Coronary artery (tissue), 2 donors: ENCODE data around the gene IFNL2.

Experiments used
- DNase-seq: peaks from one replicate; pipeline ENCODE4 v3.0.0-alpha.2; 2017; ENCODE audit warnings: low spot score
- H3K27ac ChIP-seq, 2 donors: fragments of 200-600 bp; sonication (generic); one replicate each; pipeline ENCODE4 v1.5.1; 2016 to 2019
- H3K4me3 ChIP-seq: fragments of 200-600 bp; sonication (generic); 2 replicates; pipeline ENCODE4 v1.5.1; 2016; ENCODE audit warnings: mild to moderate bottlenecking, moderate library complexity
- TF ChIP-seq, protein P1 (sequence below): fragments of 200-600 bp; sonication (generic); IDR thresholded peaks from one replicate; pipeline ENCODE4 v1.5.1; 2019; ENCODE audit warnings: antibody characterized with exemption

IFNL2 gene

GRCh38 chr19:39282021-39282420, 13.8 kb downstream of the IFNL2 start:
- H3K27ac ChIP-seq = no peak overlapping the region
- TF ChIP-seq, protein P1, sequence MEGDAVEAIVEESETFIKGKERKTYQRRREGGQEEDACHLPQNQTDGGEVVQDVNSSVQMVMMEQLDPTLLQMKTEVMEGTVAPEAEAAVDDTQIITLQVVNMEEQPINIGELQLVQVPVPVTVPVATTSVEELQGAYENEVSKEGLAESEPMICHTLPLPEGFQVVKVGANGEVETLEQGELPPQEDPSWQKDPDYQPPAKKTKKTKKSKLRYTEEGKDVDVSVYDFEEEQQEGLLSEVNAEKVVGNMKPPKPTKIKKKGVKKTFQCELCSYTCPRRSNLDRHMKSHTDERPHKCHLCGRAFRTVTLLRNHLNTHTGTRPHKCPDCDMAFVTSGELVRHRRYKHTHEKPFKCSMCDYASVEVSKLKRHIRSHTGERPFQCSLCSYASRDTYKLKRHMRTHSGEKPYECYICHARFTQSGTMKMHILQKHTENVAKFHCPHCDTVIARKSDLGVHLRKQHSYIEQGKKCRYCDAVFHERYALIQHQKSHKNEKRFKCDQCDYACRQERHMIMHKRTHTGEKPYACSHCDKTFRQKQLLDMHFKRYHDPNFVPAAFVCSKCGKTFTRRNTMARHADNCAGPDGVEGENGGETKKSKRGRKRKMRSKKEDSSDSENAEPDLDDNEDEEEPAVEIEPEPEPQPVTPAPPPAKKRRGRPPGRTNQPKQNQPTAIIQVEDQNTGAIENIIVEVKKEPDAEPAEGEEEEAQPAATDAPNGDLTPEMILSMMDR = no peak
- DNase-seq = no peak

GRCh38 chr19:39284032-39284431, 15.8 kb downstream of the IFNL2 start:
- no peak for DNase-seq
- TF ChIP-seq, protein P1 = no peak
- Histone ChIP-seq H3K27ac (no peak overlapping the region), H3K4me3 (no peak overlapping the region)

More at GRCh38 chr19:39282021-39282420, 13.8 kb downstream of the IFNL2 start:
- H3K4me3 ChIP-seq = no peak overlapping the region

GRCh38 chr19:39293394-39293793, 25.2 kb downstream of the IFNL2 start:
- DNase-seq = no peak
- H3K4me3 ChIP-seq = no peak overlapping the region
- H3K27ac ChIP-seq = no peak overlapping the region
- TF ChIP-seq, protein P1 = no peak

DNA sequence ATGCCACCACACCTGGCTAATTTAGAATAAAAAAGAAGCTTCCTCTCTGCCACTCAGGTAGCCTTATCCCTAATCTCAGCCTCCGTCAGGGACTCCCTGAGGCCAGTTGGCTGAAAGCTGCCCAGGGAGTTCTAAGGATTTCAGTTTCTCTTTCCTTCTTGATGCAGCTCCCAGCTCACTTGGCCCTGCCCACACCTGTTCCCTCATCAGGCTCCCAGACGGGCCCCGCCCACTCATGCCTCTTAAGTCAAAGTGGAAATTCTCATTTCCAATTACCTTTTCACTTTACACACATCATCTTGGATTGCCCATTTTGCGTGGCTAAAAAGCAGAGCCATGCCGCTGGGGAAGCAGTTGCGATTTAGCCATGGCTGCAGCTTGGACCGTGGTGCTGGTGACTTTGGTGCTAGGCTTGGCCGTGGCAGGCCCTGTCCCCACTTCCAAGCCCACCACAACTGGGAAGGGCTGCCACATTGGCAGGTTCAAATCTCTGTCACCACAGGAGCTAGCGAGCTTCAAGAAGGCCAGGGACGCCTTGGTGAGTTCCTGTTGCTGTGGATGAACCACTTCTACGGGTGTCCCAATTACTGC, 28.0 kb downstream of the IFNL2 start, which contains the start of gene IFNL1:
IFNL1 (plus strand) TSS at position 353 of the 591 bp plus-strand sequence; CDS start at position 368, 15 bp downstream.
- H3K27ac ChIP-seq = no peak within 1 kb of the TSS
- no peak for DNase-seq
- TF ChIP-seq, protein P1 = no peak
- no peak within 1 kb of the TSS for H3K4me3 ChIP-seq

GRCh38 chr19:39296906-39297305, 28.7 kb downstream of the IFNL2 start:
- TF ChIP-seq, protein P1 = no peak

GRCh38 chr19:39297931-39298634, 29.9 kb downstream of the IFNL2 start:
- no peak overlapping the region for H3K4me3 ChIP-seq
- DNase-seq = peak; percentile 68
- TF ChIP-seq, protein P1 = no peak
- H3K27ac ChIP-seq = no peak overlapping the region

More at GRCh38 chr19:39296906-39297305, 28.7 kb downstream of the IFNL2 start:
- Histone ChIP-seq H3K4me3 (no peak overlapping the region), H3K27ac (no peak overlapping the region)
- peak; percentile 19 for DNase-seq

DNA sequence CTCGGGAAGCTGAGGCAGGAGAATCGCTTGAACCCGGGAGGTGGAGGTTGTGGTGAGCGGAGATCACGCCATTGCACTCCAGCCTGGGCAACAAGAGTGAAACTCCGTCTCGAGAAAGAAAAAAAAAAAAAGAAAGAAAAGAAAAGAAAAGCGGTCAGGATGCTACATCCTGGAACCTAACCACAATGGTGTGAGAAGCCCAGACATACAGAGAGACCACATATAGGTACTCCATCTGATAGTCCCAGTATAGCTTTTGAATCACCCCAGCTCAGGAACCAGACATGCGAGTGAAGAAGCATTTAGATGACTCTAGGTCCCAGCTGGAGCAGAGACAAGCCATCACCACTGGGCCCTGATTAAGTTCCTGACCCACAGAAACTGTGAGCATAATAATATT, 31.2 kb downstream of the IFNL2 start:
- H3K27ac ChIP-seq = no peak overlapping the region
- no peak overlapping the region for H3K4me3 ChIP-seq
- TF ChIP-seq, protein P1 = no peak
- no peak for DNase-seq
